Measurements from ENCODE around the gene INPP5F.
"Not testable (repeated sequence)": the region's sequence is repeated elsewhere in the genome, so short reads cannot be mapped to it uniquely, and the experiment has no call there.

Gene INPP5F

DNA sequence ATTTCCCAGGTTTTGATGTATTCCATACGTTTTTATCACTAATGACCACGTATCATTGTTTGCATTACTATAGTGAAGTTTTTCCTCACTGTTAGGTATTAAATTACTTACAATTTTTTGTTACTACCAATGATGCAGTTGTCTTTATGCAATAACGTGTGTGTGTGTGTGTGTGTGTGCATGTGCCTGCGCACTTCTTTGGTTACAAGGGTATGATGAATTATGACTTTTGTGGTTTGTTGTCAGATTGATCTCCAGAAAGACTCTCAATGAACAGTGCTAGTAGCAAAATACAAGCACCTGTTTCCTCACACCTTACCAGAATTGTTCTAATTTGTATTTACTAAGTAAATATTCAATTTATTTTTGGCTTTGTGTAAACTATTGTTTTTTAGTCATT is 95.3 kb downstream of the INPP5F start:
- no peak for DNase-seq

DNA sequence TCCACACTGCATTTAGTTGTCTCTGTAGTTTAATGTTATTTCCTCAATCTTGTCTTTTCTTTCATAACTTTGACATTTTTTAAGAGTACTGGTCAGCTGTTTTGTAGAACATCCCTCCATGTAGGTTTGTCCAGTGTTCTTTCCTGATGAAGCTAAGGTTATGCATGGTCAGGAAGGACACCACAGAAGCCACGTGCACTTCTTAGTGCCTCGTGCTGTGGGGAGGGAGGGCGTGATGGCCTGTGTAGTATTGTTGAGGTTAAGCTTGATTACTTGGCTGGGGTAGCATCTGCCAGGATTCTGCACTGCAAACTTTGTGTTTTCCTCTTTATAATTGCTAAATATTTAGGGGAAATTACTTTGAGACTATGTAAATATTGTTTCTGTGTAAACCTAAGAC is 98.4 kb downstream of the INPP5F start:
- no peak for DNase-seq

DNA sequence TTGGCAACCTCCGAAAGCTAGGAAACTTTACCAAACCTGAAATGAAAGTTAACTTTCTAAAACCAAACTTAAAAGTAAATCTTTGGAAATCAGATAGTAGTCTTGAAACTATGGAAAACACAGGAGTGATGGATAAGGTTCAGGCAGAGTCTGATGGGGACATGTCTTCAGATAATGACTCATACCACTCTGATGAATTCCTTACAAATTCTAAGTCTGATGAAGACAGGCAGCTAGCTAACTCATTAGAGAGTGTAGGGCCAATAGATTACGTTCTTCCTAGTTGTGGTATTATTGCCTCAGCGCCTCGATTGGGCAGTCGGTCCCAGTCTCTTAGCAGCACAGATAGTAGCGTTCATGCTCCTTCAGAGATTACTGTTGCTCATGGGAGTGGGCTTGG is 100.9 kb downstream of the INPP5F start:
- no peak for DNase-seq

DNA sequence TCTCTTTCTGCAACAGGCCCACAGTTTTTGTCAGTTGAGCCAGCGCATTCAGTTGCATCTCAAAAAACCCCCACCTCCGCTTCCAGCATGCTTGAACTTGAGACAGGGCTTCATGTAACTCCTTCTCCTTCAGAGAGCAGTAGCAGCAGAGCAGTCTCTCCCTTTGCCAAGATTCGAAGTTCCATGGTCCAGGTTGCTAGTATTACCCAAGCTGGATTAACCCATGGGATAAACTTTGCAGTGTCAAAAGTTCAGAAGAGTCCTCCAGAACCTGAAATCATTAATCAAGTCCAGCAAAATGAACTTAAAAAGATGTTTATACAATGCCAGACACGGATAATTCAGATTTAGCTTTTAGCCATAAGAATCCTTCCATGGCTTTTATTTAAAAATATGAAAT is 101.6 kb downstream of the INPP5F start:
- DNase-seq = no peak

DNA sequence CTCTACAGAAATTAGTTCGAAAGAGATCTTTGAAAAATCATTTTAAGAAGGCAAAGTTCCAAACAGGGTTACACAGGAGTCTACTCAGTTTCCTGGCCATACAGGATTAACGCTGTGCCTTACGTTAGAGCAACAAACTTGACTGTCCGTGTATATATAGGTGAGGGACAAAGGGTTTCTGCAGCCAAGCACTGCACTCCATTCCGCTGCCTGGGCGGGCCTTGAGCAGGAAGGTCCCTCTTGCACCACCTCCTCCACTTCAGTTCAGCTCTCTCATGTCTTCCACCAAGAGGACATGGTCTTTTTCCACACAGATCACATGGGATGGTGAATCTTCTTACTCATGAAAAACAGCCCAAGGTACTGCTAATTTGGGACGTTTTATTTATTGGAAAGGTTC is 103.6 kb downstream of the INPP5F start:
- no peak for DNase-seq

DNA sequence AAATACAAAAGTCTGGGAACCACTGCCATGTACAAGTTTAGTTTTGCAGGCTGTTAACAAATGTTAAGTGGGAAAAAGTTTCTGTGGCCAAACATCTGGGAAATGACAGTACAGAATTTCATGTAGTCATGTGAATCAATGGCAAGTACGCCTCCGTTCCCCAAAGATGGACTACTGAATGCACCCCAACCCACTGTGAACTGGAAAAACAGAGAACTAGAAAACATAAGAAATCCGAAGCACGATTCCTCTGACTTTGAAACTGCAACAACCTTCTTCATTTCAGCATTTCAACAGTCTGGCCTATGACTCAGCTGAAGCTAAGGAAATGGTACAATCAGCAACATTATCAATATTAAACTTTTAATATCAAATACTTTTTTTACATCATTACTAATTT is 105.0 kb downstream of the INPP5F start:
- no peak for DNase-seq

DNA sequence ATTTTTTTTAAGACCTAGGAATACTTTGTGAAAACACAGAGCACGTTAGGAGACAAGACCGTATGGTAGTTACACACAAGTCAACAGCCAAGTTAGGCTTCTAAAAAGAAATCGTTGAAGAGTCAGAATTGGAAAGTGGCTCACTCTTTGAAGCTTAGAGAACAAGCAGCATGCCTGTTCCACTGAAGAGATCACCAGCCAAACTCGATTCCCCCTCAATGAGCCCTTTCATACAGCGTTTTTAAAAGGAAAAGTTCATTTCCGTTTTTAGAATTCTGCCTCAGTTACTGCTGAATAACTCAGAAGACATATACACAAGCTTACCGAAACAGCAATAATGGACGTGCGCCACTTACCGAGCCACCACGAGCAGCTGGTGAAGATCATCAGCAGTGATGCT is 105.8 kb downstream of the INPP5F start:
- no peak for DNase-seq

DNA sequence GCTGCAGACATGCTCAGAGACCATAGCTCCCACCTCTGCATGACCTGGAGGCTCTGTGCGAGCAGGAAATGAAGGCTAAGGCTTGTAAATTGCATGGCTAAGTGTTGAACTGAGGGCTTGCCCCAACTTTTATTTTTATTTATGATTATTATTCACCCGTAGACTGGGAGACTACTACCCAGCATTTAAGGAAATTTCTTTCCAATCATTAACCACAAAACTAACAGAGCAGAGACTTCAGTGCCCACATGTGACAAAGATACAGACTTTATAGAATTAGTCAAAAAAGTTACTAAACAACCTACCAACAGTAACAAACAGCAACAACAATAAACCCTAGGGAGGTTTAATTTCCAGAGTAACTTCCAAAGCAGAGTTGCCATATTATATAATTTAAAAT is 107.1 kb downstream of the INPP5F start:
- no peak for DNase-seq

DNA sequence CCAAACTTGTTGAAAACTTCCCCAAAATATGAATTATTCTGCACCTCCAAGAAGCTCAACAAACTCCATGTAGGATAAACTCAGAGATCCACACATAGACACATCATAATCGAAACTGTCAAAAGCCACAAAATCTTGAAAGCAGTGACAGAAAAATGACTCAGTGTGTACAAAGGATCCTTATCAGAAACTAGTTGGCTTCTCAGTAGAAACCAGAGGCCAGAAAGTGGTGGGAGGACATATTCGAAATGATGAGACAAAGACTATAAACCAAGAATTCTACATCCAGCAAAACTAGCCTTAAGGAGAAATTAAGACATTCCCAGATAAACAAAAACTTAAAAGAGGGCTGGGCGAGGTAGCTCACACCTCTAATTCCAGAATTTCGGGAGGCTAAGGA is 108.3 kb downstream of the INPP5F start:
- DNase-seq = no peak

DNA sequence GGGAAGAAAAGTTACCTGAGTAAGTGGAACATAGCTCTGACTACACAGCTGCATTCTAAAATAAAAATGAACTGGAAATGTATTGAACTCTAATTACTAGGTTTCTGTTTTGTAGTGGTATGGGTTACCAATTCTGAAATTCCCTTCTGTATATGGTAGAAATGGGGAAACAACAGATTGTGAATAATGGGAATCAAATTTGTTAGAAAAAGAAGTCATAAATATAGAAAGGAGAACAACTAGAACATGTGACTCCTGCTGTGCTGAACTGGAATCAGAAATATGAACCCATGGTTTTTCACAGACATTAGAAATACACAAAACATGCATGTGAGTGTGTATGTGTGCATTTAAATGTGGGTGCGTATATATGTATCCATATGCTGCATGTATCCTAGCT is 119.8 kb downstream of the INPP5F start:
- DNase-seq = no peak

DNA sequence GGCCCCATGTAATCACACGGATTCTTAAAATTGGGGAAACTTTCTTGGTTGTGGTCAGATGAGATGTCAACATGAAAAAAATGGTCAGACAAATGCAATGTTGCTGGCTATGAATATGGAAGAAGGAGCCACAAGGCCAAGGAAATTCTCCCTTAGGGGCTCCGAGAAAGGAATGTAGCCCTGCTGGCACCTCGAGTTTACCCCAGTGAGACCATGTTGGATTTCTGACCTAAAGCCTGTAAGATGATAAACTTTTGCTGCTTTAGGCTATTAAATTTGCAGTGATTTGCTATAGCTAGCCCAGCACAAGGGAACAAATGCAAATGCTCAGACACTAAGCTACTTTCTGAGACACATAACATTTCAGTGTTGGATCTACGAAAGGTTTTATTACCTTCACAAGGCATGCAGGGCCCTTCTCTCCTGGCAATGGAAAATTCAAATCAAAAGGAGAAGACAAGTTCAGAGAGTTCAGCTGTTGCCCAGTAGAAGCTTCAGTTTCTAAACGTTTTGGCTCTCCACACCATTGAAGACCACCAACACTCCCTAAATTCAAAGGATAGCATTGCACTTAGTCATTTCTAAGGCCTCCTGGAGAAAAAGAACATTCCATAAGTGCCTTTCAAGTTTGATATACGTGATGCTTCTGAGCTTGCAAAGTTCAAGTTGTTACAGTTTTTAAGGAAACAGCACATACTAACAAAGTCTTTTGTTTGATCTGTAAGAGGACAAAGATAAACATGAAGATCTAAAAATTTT is 123.4 kb downstream of the INPP5F start:
- DNase-seq = no peak

DNA sequence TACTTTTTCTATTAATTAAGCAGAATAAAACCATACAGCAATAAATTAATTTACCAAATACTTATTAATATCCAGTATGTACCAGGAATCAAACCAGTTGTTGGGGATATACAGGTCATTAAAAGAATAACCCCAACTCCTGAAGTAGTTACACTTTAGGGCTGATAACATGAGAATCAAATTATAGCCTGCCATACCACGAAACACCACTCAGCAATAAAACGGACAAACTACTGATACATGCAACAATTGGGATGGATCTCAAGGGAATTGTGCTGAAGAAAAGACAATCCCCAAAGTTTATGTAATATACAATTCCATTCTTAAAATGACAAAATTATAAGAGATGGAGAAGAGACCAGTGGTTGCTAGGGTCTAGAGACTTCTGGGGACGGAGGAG is 124.1 kb downstream of the INPP5F start:
- no peak for DNase-seq

DNA sequence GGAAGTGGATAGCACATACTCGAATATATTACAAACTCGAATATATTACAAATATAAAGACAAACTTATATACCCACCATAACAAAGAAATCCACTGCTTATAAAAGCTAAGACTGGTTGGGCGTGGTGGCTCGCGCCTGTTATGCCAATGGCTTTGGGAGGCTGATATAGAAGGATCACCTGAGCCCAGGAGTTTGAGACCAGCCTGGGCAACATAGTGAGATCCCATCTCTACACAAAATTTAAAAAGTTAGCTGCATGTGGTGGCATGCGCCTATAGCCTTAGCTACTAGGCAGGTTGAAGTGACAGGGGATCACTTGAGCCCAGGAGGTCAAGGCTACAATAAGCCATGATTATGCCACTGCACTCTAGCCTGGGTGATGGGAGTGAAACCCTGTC is 126.4 kb downstream of the INPP5F start:
- no peak for DNase-seq

DNA sequence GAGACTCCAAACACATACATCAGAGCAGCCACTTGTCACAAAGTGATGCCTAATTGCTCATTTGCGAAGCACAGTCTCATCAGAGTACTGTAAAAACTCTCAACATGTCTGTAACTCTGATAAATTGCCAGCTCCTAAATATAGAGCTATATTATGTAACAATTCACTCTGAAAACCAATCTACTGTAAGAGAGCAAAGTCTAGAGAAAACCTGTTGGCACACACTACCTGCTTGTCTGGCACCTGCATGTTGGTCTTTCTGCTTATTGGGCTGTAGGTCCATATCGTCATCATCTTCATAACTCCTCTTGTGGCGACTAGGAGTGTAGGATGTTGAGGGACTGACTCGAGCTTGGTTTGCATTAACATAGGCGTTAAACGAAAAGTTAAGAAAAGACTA is 127.0 kb downstream of the INPP5F start:
- DNase-seq = no peak

DNA sequence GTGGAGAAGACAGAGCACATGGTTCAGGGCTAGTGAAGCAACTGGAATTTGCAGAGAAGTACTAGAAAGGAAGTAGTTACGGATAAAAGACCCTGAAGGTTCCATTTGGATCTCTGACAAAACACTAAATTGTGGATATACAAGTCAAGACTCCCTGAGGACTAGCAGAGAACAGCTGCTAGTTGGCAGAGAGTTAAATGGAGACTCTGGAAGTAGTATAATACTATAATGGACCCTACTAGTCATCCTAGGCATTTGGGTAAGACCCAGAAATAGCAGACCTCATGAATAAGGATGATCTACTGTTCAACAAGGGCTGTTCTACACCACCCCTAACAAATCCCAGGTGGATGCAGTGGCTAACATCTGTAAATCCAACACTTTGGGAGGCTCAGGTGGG is 127.7 kb downstream of the INPP5F start:
- DNase-seq = no peak

DNA sequence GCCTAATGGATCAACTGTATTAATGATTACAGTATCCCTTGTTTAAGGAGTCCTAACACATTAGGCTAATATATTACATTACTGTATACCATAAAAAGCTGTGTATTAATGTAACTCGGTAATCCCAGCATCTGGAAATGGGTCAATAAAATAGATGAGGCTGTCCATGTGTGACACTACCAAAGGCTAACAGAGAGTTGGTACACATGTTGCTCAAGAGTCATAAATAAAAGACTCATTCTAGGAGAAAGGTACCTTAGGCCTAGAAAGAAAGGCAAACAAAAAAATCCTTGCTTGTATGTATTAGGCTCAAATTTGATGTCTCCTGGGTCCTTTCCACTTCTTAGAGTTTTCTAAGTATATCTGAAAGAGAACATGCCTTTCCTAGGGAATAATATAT is 132.2 kb downstream of the INPP5F start:
- no peak for DNase-seq

DNA sequence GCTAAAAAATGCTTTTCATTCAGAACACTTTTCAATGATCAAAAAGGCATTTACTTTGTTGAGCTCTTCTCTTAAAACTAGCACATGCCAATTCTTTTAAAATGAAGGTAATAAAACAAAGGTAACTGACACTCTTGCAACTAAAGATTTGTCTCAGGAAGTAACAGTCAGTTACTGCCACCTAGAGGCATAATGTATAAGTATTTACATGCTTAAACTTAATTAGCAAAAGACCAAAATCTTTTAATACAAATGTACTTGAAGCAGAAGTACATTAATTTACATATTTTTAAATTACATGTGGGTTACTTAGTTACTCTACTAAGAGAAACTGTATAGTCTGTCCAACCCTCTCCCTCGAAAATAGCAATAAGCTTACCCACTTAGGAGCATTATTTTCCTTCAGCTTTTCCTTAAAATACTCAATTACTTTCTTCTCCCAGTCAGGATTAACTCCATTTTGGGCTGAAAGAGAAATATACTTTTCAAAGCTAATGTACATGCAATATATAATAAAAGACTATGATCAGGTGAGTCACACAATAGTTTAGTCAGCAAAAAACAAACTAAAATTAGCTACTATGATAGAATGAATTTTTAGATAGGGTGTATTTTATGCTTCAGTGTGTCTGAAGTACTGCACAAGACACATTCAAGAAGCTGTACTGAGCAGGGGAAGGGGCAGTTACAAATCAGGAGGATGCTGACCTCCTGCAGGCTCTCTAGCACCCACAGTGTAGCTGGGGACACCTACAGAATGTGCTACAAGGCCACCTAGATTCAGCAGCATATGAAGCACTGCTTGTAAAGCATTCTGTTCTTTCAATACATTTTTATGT is 133.8 kb downstream of the INPP5F start:
- DNase-seq = no peak

DNA sequence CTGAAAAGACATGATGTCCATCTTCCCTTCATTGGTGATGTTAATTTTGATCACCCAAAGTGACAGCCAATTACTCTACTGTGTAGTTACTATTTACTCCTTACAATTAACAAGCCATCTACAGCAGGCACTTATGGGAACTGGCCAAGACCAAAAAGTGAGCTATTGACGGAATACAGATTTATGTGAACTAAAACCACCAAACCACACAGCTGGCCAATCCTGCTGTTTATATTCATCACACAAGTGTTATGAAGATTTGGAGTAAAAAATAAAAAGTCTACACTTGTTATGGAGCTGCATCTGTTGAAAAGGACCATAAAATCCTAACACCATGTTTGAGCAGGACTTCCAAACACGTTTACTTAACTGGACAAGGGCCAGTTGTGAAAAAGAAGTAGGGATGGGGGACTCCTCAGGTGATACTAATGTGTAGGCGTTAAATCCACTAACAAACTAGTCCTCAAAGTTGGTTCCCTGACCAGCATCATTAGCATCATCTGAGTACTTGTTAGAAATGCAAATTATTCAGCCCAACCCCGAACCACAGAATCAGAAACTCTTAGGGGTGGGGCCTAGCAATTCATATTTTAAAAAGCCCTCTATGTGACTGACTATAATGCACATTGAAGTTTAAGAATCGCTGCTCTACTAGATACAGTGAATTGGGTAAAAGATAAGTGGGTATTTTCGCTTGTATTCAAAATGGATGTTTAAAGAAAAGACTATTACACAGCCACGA is 135.2 kb downstream of the INPP5F start:
- DNase-seq = no peak

DNA sequence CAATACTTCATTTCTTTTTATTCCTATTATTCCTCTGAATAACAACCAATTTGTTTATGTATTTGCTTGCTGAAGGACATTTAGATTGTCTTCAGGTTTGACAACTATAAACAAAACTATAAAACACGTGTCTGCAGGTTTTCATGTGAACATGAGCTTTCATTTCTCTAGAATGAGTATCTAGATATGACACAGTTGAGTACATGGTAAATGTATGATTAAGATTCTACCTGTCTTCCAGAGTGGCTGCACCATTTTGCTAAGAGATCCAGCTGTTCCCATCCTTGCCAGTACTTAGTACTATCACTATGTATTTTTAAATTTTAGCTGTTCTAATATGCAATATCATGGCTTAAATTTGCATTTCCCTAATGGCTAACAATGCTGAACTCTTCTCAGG is 136.7 kb downstream of the INPP5F start:
- DNase-seq = no peak

DNA sequence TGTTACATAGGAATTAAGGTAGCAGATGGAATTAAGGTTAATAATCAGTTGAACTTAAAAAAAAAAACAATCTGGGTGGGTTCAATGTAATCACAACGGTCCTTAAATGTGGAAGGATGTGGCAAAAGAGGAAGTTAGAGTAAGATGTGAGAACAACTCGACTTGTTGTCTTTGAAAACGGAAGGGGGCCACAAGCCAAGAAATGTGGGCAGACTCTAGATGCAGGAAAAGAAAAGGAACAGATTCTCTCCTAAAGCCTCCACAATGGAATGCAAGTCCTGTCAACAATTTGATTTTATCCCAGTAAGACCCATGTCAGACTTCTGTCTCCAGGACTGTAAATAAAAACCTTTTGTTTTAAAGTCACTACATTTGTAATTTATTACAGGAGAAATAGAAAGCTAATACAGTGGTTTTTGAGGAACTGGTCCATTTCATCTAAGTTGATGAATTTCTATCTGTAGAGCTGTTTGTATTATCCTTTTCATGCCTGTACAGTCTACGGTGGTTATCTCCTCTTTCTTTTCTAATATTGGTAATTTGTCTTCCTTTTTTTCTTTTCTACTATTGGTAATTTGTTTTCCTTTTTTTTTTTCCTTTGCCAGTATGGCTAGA is 138.2 kb downstream of the INPP5F start:
- DNase-seq = no peak

DNA sequence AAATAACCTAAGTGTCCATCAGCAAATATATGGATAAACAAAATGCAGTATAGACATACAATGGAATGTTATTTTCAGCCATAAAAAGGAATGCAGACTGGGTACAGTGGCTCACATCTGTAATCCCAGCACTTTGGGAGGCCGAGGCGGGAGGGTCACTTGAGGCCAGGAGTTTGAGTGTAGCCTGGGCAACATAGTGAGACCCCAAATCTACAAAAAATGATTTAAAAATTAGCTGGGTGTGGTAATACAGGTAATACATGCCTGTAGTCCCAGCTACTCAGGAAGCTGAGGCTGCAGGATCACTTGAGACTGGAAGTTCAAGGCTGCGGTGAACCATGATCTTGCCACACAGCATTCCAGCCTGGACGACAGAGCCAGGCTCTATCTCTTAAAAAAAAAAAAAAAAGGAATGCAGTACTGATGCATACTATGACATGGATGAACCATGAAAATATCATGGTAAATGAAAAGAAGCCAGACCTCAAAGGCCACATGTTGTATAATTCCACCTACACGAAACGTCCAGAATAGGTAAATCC is 139.9 kb downstream of the INPP5F start:
- DNase-seq = no peak

DNA sequence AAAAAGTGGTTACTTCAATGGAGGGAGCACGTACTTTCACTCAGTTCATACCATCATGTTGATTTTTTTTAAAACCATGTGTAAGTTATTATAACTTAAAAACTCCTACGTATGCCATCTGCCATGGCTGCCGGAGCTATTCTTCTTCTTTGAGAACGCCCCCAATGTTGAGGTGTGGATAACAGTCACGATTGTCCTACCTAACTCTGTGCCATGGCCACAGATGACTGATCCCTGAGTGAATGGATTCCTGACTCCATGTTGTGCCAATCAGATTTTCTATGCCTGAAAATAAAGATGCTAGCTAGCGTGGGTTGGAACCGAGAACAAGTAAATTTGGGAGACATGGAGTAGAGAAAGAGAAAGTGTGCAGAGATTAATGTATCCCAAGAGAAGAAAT is 141.5 kb downstream of the INPP5F start:
- no peak for DNase-seq

DNA sequence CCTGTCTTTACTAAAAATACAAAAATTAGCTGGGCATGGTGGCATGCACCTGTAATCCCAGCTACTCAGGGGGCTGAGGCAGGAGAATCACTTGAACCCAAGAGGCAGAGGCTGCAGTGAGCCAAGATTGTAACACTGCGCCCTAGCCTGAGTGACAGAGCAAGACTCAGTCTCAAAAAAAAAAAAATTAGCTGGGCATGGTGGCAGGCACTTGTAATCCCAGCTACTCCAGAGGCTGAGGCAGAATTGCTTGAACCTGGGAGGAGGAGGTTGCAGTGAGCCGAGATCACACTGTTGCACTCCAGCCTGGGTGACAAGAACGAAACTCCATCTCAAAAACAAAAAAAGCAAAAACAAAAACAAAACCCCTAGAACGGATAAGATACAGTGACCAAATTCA is 143.5 kb downstream of the INPP5F start:
- not testable (repeated sequence) for DNase-seq

Measured in NCI-H446 treated with DMSO at 0.1 percent for 48 hours (cell line).